ENCODE measurements around the gene PRDX3.

PRDX3 gene

DNA sequence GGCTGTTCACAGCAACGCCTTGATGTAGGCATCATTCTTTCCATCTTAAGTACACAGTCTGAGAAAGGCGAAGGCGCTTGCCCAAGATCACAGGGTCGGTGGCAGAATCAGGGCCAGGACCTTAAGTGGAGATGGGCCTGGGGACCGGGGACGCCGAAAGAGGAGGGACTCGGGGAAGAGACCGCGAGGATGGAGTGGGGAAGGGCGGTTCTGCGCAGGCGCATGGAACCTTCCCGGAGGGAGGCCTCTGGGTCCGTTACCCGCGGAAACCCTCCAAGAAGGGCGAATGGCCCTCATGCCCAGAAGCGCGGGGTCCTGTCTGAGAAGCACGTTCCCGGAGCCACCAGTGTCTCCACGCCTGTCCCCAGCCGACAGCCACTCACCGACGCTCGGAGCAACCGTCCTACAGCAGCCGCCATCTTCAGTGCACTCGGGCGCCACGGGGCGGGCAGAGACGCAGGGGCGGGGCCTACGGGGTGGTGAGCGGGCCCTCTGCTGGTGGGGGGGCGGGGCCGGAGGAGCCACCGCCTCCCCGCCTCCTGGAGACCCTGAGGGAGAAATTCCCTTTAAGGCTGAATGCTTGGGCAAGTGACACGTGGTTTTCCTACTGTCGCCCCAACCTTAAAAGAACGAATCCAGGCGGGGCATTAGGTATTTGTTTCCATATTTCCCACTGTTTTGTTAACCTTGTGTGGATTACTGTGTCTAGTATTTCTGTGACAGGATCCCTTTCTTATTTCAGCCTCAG is at the start of gene PRDX3:
Gene PRDX3, minus strand, starts transcription at position 441 of the 748 bp plus-strand sequence. Its CDS starts 22 bp downstream, at position 419.
- DNase-seq (ENCODE audit: low spot score): peak; percentile 96

GRCh38 chr10:119227825-119228224 is 49.2 kb upstream of the PRDX3 start:
- DNase-seq (ENCODE audit: low spot score): no peak

- DNase-seq (ENCODE audit: low spot score): no peak
Measured at GRCh38 chr10:119225083-119225658, 46.6 kb upstream of the PRDX3 start.

DNA sequence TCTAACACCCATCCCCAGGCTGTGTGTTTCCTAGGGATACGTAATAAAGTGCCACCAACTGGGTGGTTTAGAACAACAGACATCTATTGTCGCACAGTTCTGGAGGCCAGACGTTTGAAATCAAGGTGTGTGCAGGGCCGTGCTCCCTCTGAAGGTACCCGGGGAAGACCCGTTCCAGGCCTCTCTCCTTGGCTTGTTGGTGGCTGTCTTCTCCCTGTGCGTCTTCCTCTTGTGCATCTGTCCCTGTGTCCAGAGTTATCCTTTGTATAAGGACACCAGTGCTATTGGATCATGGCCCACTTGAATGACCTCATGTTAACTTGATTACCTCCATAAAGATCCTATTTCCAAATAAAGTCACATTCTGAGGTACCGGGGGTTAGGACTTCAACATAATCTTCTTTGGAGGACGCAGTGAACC is 44.4 kb upstream of the PRDX3 start:
- DNase-seq (ENCODE audit: low spot score): no peak

GRCh38 chr10:119222537-119222936 is 43.9 kb upstream of the PRDX3 start:
- peak; percentile 30 for DNase-seq (ENCODE audit: low spot score)

- DNase-seq (ENCODE audit: low spot score): no peak
Measured at GRCh38 chr10:119221666-119222065, 43.1 kb upstream of the PRDX3 start.

DNA sequence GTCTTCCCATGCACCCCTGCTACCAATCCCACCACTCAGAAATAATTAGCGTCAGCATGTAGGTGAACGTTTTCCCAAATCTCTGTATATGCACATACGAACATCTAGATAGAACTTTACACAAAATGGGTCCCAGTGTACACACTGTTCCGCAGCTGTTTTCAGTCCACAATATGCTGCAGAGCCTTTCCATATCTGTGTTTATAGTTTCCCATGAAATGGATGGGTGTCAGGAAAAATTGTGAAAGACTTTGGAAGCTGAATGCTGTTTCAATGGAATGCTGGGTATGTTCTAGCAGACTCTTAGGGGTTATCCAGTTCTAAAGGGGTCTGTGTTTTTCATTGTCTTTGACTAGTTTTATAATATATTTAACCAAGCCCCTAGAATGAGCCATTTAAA is 42.6 kb upstream of the PRDX3 start:
- DNase-seq (ENCODE audit: low spot score): no peak

DNA sequence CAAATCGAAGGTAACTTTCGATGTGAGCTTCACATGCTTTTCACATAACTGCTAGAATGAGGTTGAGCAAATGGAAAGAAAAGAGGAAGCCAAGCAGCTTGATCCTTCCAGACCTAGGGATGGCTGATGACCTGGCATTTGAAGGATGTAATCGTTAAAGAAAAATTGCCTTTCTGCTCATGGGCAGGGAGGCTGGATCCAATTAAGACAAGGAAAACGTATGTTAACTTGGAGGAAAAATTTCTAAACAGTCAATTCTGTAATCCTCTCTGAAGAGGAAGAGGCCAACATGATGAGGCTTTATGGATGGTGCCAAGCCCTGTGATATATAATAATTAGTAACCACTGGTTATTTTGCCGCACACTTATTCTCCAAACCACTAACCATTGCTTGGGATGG is 41.3 kb upstream of the PRDX3 start:
- peak; percentile 58 for DNase-seq (ENCODE audit: low spot score)

- DNase-seq (ENCODE audit: low spot score): peak; percentile 32
Measured at GRCh38 chr10:119217991-119218490, 39.4 kb upstream of the PRDX3 start.

DNA sequence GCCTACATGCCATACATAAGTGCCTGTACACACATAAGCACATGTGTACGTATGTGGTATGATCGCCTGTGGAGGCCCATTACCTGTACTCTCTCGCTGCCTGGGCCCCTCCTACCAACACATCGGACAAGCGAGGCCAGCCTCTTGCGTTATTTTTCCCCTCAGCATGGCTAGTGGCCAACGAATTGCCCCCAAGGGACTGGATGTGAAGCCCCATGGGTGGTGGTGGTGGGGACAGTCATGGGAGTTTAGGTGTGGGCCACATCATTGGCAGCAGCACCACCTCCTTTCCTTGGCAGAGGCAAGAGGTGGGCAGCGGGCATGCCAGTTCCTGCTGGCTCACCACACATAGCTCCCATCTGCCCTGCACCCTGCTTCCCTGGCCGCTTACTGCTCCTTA is 38.8 kb upstream of the PRDX3 start:
- no peak for DNase-seq (ENCODE audit: low spot score)

GRCh38 chr10:119216127-119216526 is 37.5 kb upstream of the PRDX3 start:
- no peak for DNase-seq (ENCODE audit: low spot score)

GRCh38 chr10:119215371-119215770 is 36.8 kb upstream of the PRDX3 start:
- DNase-seq (ENCODE audit: low spot score): no peak

DNA sequence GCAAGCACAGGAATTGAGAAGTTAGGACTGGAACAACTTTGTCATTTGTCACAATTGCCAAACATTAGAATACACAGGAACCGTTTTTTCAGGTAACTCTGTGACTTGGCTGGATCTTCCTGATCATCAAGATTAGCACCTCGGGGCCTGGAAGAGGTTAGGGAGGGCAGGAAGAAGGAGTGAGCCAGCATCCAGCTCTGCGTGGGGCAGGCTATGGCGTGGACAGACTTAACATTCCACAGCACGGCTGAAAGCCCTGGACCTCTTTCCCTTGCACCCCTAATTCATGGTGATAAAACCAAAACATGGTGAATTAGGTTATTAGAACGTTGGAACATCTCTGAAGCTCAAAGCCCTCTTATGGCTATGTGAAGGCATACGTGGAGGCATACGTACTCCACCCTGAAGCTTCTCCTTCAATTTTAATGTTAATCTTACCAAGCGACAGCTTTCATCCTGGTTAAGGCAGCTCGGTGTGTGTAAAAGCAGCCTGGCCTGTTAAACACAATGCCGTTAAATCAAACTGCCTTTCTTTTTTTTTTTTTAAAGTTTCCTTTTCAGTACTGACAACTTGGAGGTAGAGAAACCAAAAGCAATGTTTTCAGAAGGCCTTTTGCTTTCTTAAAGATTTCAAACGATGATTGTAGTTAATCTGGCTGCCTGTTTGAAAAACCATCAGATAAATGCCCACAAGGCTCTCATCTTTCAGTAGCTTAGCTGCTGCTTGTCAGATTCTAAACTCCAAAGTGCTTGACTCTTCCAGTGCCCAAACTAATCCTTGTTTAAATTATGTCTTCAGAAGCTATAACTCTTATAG is 33.2 kb upstream of the PRDX3 start:
- no peak for DNase-seq (ENCODE audit: low spot score)

- DNase-seq (ENCODE audit: low spot score): no peak
Measured at GRCh38 chr10:119211176-119211575, 32.6 kb upstream of the PRDX3 start.

DNA sequence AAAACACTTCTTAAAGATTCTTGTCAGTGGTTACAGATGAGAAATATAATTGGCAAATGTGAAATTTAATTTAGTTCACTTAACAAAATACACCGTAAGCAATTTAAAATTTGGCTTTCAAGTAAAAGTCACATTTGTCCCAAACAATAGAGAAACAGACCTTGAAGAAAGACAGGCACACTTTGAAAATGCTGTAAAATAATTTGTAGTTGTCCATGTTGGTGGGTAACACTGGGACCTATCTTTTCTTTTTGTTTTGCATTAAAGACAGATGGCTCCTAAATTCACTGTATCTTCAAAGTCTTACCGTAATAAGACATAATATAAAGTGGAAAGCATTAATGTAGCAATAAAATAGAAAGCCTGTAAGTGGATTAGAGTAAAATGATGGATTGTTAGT is 32.0 kb upstream of the PRDX3 start:
- no peak for DNase-seq (ENCODE audit: low spot score)

GRCh38 chr10:119209736-119210355 is 31.2 kb upstream of the PRDX3 start:
- no peak for DNase-seq (ENCODE audit: low spot score)

DNA sequence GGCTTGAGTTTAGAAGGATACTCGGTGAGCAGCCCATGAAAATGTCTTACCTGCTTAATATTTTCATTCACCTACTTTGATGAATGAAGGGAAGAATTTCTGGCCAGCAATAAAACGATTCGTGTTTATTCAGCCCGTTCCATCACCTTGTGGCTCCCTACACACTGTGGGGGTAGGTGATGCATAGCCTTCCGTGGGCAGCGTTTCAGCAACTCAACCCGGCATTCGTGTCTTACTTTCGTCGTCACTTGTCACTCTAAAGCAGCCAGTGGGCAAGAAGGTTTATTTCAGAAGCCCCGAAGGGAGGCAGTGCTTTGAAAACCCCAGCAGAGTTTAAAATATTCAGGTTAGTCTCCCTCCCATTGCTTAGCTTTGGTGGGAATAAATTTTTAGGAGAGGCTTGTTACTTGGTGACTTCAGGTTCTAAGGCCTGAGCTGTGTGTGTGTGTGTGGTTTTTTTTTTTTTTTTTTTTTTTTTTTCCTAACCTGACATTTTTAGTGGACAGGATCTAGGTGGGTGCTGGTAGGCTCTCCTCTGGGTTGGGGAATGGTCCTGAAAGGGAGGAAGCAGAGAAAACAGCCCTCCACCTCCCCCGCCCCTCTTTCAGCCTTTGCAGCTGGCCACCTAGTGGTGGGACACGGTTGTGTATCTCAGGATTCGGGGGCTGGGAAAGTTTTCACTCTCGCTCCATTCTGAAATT is 30.6 kb upstream of the PRDX3 start:
- DNase-seq (ENCODE audit: low spot score): peak; percentile 68

- DNase-seq (ENCODE audit: low spot score): no peak
Measured at GRCh38 chr10:119208553-119208940, 29.9 kb upstream of the PRDX3 start.

DNA sequence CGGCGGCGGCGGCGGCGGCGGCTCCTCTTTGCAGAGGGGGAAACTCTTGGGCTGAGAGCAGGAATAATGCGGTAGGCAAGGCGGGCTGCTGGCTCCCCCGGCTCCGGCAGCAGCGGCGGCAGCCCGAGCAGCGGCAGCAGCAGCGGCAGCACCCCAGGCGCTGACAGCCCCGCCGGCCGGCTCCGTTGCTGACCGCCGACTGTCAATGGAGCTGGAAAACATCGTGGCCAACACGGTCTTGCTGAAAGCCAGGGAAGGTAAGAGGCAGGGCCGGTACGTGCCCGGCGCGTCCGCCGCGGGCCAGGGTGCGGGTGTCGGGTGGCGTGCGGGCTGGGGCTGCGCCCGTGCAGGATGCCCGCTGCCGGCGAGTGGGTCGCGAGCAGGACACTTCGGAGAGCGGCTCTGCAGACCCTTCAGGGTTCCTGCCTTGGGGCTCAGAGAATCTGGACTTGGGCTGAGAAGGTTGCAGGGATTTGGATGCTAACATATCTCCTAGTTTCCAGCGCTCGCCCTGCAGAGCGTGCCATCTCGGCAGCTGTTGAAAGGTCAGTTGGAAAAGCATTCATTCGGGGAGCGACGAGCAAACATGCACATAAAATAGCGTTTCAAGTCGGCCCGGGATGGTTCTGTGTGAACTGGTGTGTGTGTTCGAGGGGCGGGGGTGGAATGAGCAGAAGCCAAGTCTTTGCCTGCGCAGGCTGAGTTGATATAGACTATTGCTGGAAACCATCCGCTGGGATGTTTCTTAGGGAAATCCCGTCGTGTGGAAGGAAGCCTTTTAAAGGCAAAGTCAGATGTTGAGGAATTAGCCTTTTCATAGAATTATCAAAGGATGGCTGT is 29.3 kb upstream of the PRDX3 start:
- DNase-seq (ENCODE audit: low spot score): peak; percentile 24

DNA sequence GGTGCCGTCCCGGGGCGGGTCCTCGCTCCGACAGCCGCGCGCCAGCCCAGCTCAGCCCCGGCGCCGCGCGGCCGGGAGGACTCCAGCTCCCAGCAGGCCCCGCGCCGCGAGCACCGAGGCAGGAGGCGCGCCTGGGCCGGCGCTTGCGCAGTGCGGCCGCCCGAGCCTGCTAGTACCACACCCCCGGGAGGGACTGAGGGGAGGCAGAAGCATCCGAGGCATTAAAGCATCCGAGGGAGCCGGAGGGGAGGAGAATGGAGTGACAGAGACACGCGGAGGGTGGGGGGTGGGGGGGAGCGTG is 28.7 kb upstream of the PRDX3 start, which contains the start of gene GRK5:
Gene GRK5, plus strand, starts transcription at position 206 of the 301 bp plus-strand sequence. CDS start 347 bp downstream, outside the sequence.
- peak; percentile 98 for DNase-seq (ENCODE audit: low spot score)
